ENCODE data around the gene NADK. TPM values are rescaled to one million over a fixed set of nuclear protein-coding genes. Genes with fewer than 3 reads are reported as not detected.

The NADK gene
- total RNA-seq, 4 donors from 2014 or later, result 55.5 to 78.3 (median 64.1) TPM

- no peak for TF ChIP-seq EP300 (IDR thresholded peaks at IDR 0.05)
- 32% methylated on average over 3 of the region's 8 CpGs for WGBS
These were observed 5.0 kb upstream of the NADK start for GRCh38 chr1:1783320-1783719.

GRCh38 chr1:1782399-1783221, 4.3 kb upstream of the NADK start:
- DNase-seq (ENCODE audit: low spot score in 2 of 2), result peak in 1 of 2 donors; percentile 80
- 1% methylated on average over 28 of the region's 36 CpGs for WGBS
- H3K4me1 ChIP-seq, result peaks cover 58% of the 10 kb centered on the region

More at GRCh38 chr1:1783320-1783719, 5.0 kb upstream of the NADK start:
- no peaks in the 10 kb centered on the region for H3K27me3 ChIP-seq
- H3K9me3 ChIP-seq, result no peaks in the 10 kb centered on the region
- peak overlapping the region; percentile 78 for H3K27ac ChIP-seq
- H3K4me1 ChIP-seq, result peaks cover 55% of the 10 kb centered on the region
- no peak for DNase-seq (ENCODE audit: low spot score in 2 of 2)
- peaks cover 38% of the 10 kb centered on the region for H3K36me3 ChIP-seq
- H3K4me3 ChIP-seq, result no peak overlapping the region

GRCh38 chr1:1781526-1781903, 3.2 kb upstream of the NADK start:
- H3K27me3 ChIP-seq, result no peaks in the 10 kb centered on the region
- 78% methylated on average over 7 of the region's 7 CpGs for WGBS
- DNase-seq (ENCODE audit: low spot score in 2 of 2), result no peak
- H3K27ac ChIP-seq, result peak overlapping the region; percentile 78
- peak overlapping the region; percentile 37 for H3K4me3 ChIP-seq
- H3K36me3 ChIP-seq, result peaks cover 20% of the 10 kb centered on the region
- H3K4me1 ChIP-seq, result peaks cover 69% of the 10 kb centered on the region
- TF ChIP-seq POLR2A (IDR thresholded peaks at IDR 0.05) (no peak), POLR2AphosphoS5 (IDR thresholded peaks at IDR 0.05) (no peak), EP300 (IDR thresholded peaks at IDR 0.05) (no peak), CTCF (IDR thresholded peaks at IDR 0.05) (no peak)
- H3K9me3 ChIP-seq, result no peaks in the 10 kb centered on the region

More at GRCh38 chr1:1782399-1783221, 4.3 kb upstream of the NADK start:
- TF ChIP-seq POLR2AphosphoS5 (IDR thresholded peaks at IDR 0.05) (peak in 1 of 3 donors; percentile 31), CTCF (IDR thresholded peaks at IDR 0.05) (no peak), POLR2A (IDR thresholded peaks at IDR 0.05) (no peak), EP300 (IDR thresholded peaks at IDR 0.05) (no peak)
- H3K9me3 ChIP-seq, result no peaks in the 10 kb centered on the region
- peaks cover 31% of the 10 kb centered on the region for H3K36me3 ChIP-seq
- peak overlapping the region; percentile 78 for H3K27ac ChIP-seq
- H3K27me3 ChIP-seq, result no peaks in the 10 kb centered on the region
- peak overlapping the region; percentile 37 for H3K4me3 ChIP-seq

- H3K4me1 ChIP-seq, result peaks cover 75% of the 10 kb centered on the region
- H3K36me3 ChIP-seq, result peaks cover 14% of the 10 kb centered on the region
- TF ChIP-seq POLR2AphosphoS5 (IDR thresholded peaks at IDR 0.05) (no peak), POLR2A (IDR thresholded peaks at IDR 0.05) (no peak), EP300 (IDR thresholded peaks at IDR 0.05) (no peak), CTCF (IDR thresholded peaks at IDR 0.05) (no peak)
- WGBS, result 74% methylated on average over 7 of the region's 7 CpGs
- DNase-seq (ENCODE audit: low spot score in 2 of 2), result no peak
- H3K4me3 ChIP-seq, result no peak overlapping the region
- H3K27ac ChIP-seq, result peak overlapping the region; percentile 96
- no peaks in the 10 kb centered on the region for H3K27me3 ChIP-seq
- no peaks in the 10 kb centered on the region for H3K9me3 ChIP-seq
These were observed 2.6 kb upstream of the NADK start for GRCh38 chr1:1780598-1781525.

- Histone ChIP-seq H3K27me3 (no peaks in the 10 kb centered on the region), H3K36me3 (peaks cover 4% of the 10 kb centered on the region), H3K27ac (peak overlapping the region; percentile 96), H3K4me1 (peaks cover 83% of the 10 kb centered on the region), H3K9me3 (no peaks in the 10 kb centered on the region), H3K4me3 (no peak overlapping the region)
- TF ChIP-seq POLR2A (IDR thresholded peaks at IDR 0.05) (no peak), POLR2AphosphoS5 (IDR thresholded peaks at IDR 0.05) (peak in 1 of 3 donors; percentile 40)
- WGBS, result 56% methylated on average over 14 of the region's 19 CpGs
- peak in 1 of 2 donors; percentile 74 for DNase-seq (ENCODE audit: low spot score in 2 of 2)
These were observed 1.7 kb upstream of the NADK start for GRCh38 chr1:1779691-1780597.
